Neural cell (in vitro differentiated cells): ENCODE results near the gene PAGE4.

Experiments
- CTCF ChIP-seq: fragments of 450-650 bp; IDR thresholded peaks from 2 replicates; pipeline ENCODE4 v1.5.1; 2014; ENCODE audit warnings: antibody characterized with exemption, mild to moderate bottlenecking, moderate library complexity; ENCODE audit not compliant: poor library complexity, severe bottlenecking
- EP300 ChIP-seq: fragments of 450-650 bp; conservative IDR thresholded peaks from 2 replicates; pipeline ENCODE4 v1.6.1; 2014; ENCODE audit warnings: antibody characterized with exemption, mild to moderate bottlenecking, moderate library complexity; ENCODE audit not compliant: poor library complexity, severe bottlenecking
- EZH2 ChIP-seq: fragments of 200-600, 300-800 bp; shearing (Covaris generic), sonication (generic); IDR thresholded peaks from 2 replicates; pipeline ENCODE4 v1.6.1; 2014; ENCODE audit warnings: antibody characterized with exemption, low read length, borderline replicate concordance, mild to moderate bottlenecking; ENCODE audit not compliant: insufficient read depth, poor library complexity, severe bottlenecking
- SMC3 ChIP-seq: fragments of 450-650 bp; conservative IDR thresholded peaks from 2 replicates; pipeline ENCODE4 v1.6.1; 2014; ENCODE audit warnings: antibody characterized with exemption, mild to moderate bottlenecking, moderate library complexity; ENCODE audit not compliant: poor library complexity

GRCh38 chrX:49812177-49812576 lies 16.9 kb upstream of the PAGE4 start:
- TF ChIP-seq CTCF: no peak
- no peak for TF ChIP-seq EZH2
- no peak for TF ChIP-seq EP300
- TF ChIP-seq SMC3: no peak
